ENCODE data around the gene POR. TPM values are rescaled to one million over a fixed set of nuclear protein-coding genes. Genes with fewer than 3 reads are reported as not detected.

Gene POR
- total RNA-seq, 1 experiment from 2014 or later = 168 TPM

DNA sequence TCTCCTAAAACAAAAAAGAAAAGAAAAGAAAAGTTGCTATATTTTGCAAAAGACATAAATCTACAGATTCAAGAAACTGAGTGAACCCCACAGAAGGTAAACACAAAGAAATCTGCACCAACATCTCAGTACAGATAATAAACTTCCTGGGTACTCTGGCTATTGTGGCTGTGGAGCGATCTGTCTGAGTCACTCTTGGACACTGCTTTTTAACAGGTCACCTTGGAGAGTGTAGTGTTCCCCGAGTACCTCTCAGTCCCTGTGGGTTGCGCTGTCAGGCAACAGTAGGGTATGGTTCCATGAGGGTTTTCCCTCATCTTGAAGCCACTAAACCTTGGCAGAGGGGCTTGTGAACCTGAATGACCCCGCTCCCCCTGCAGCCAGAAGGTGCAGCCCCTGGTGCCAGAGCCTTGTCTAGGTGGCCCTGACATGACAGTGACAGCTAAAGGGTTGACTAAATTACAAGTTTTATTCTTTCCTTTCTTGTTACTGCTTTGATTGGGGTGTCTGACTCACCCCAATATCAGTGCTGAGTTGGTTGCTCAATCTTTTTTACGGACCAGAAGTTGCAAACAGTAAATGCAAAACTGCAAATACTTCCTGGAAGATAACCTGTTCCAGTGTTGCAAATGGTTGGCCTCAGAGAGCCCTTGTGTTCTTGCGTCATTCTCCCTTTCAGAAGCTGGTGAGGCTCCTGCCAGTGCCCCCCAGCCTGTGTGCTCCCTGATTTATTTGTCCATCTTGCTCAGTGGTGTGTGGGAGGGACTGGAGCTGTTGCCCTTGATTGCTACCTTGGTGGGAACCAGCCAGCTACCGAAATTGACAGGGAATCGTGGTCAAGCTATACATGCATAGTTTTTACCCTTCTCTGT, 30.6 kb downstream of the POR start:
- Histone ChIP-seq H3K4me1 (ENCODE audit: control insufficient read depth, insufficient read depth, low read length) (no peaks in the 10 kb centered on the region), H3K4me3 (ENCODE audit: low read depth in 2 of 2, low read length in 2 of 2) (no peak overlapping the region), H3K9me3 (ENCODE audit: control insufficient read depth, insufficient read depth, low read depth, low read length) (no peaks in the 10 kb centered on the region), H3K27me3 (ENCODE audit: control insufficient read depth, insufficient read depth, low read length) (no peaks in the 10 kb centered on the region), H3K27ac (ENCODE audit: low read length) (no peak overlapping the region), H3K36me3 (ENCODE audit: control insufficient read depth, insufficient read depth, low read length) (no peaks in the 10 kb centered on the region)
- CTCF ChIA-PET = no interaction called here
- DNase-seq (ENCODE audit: low read depth, low spot score) (no peak), ATAC-seq (no peak)
- intact Hi-C loops (cut with micrococcal nuclease; ENCODE audit: unreplicated experiment) = no loop called here
- no TSS peak for BruUV-seq (replicated peaks)
- TF ChIP-seq, protein P1, sequence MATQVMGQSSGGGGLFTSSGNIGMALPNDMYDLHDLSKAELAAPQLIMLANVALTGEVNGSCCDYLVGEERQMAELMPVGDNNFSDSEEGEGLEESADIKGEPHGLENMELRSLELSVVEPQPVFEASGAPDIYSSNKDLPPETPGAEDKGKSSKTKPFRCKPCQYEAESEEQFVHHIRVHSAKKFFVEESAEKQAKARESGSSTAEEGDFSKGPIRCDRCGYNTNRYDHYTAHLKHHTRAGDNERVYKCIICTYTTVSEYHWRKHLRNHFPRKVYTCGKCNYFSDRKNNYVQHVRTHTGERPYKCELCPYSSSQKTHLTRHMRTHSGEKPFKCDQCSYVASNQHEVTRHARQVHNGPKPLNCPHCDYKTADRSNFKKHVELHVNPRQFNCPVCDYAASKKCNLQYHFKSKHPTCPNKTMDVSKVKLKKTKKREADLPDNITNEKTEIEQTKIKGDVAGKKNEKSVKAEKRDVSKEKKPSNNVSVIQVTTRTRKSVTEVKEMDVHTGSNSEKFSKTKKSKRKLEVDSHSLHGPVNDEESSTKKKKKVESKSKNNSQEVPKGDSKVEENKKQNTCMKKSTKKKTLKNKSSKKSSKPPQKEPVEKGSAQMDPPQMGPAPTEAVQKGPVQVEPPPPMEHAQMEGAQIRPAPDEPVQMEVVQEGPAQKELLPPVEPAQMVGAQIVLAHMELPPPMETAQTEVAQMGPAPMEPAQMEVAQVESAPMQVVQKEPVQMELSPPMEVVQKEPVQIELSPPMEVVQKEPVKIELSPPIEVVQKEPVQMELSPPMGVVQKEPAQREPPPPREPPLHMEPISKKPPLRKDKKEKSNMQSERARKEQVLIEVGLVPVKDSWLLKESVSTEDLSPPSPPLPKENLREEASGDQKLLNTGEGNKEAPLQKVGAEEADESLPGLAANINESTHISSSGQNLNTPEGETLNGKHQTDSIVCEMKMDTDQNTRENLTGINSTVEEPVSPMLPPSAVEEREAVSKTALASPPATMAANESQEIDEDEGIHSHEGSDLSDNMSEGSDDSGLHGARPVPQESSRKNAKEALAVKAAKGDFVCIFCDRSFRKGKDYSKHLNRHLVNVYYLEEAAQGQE (IDR thresholded peaks at IDR 0.05; ENCODE audit: insufficient read depth in 1 of 2, low read depth in 2 of 2, low read length in 1 of 2) = no peak
- TF ChIP-seq, protein P2, sequence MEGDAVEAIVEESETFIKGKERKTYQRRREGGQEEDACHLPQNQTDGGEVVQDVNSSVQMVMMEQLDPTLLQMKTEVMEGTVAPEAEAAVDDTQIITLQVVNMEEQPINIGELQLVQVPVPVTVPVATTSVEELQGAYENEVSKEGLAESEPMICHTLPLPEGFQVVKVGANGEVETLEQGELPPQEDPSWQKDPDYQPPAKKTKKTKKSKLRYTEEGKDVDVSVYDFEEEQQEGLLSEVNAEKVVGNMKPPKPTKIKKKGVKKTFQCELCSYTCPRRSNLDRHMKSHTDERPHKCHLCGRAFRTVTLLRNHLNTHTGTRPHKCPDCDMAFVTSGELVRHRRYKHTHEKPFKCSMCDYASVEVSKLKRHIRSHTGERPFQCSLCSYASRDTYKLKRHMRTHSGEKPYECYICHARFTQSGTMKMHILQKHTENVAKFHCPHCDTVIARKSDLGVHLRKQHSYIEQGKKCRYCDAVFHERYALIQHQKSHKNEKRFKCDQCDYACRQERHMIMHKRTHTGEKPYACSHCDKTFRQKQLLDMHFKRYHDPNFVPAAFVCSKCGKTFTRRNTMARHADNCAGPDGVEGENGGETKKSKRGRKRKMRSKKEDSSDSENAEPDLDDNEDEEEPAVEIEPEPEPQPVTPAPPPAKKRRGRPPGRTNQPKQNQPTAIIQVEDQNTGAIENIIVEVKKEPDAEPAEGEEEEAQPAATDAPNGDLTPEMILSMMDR (IDR thresholded peaks at IDR 0.05) = no peak
- TF ChIP-seq SIN3A (IDR thresholded peaks at IDR 0.05; ENCODE audit: borderline replicate concordance, insufficient read depth, low read depth, low read length) (no peak), POLR2AphosphoS5 (IDR thresholded peaks at IDR 0.05; ENCODE audit: low read depth, low read length) (no peak), TCF7L2 (IDR thresholded peaks at IDR 0.05; ENCODE audit: low read depth, low read length) (no peak)
- POLR2A ChIA-PET = no interaction called here
- in situ Hi-C loops (cut with HindIII; ENCODE audit: low pct_unique_long_range_greater_than_20kb, low sequenced_read_pairs) = no loop called here

DNA sequence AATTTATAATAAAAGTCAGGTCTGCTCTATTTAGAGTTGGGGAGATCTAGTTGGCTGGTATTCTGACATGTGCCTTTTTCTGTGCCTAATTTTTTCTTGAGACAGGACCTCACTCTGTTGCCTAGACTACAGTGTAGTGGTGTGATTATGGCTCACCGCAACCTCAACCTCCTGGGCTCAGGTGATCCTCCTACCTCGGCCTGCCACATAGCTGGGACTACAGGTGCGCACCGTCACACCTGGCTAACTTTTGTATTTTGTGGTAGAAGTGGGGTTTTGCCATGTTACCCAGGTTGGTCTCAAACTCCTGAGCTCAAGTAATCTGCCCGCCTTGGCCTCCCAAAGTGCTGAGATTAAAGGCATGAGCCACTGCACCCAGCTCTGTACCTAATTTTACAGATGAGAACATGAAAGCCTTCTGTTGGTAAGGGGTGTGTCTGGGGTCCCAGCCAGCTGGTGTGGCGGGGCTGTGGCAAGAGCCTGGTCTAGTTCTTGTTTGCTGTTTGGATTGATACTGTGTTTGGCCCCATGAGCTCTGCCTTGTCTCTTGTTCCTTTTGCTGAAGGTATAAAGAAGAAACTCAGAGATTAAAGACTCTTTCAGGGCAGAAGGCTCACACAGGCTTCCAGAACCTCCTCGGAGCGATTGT, 31.4 kb downstream of the POR start:
- ChIA-PET CTCF (no interaction called here), POLR2A (no interaction called here)
- BruUV-seq (replicated peaks) = no TSS peak
- Histone ChIP-seq H3K27me3 (ENCODE audit: control insufficient read depth, insufficient read depth, low read length) (no peaks in the 10 kb centered on the region), H3K36me3 (ENCODE audit: control insufficient read depth, insufficient read depth, low read length) (no peaks in the 10 kb centered on the region), H3K4me1 (ENCODE audit: control insufficient read depth, insufficient read depth, low read length) (no peaks in the 10 kb centered on the region), H3K9me3 (ENCODE audit: control insufficient read depth, insufficient read depth, low read depth, low read length) (no peaks in the 10 kb centered on the region), H3K27ac (ENCODE audit: low read length) (no peak overlapping the region), H3K4me3 (ENCODE audit: low read depth in 2 of 2, low read length in 2 of 2) (no peak overlapping the region)
- TF ChIP-seq TCF7L2 (IDR thresholded peaks at IDR 0.05; ENCODE audit: low read depth, low read length) (no peak), POLR2AphosphoS5 (IDR thresholded peaks at IDR 0.05; ENCODE audit: low read depth, low read length) (no peak)
- TF ChIP-seq, protein P1 (IDR thresholded peaks at IDR 0.05; ENCODE audit: insufficient read depth in 1 of 2, low read depth in 2 of 2, low read length in 1 of 2) = no peak
- intact Hi-C loops (cut with micrococcal nuclease; ENCODE audit: unreplicated experiment) = no loop called here
- DNase-seq (ENCODE audit: low read depth, low spot score) (no peak), ATAC-seq (no peak)
- in situ Hi-C loops (cut with HindIII; ENCODE audit: low pct_unique_long_range_greater_than_20kb, low sequenced_read_pairs) = no loop called here

All from Panc1 (cell line).